Fibroblast of skin of scalp (primary cell): Measurements from ENCODE around the gene RAB11FIP4.
A peak's percentile ranks its signal among the peaks of the same experiment; 100 is the strongest.

ENCODE experiments used
- DNase-seq: peaks from one replicate; pipeline ENCODE4 v3.0.0-alpha.2; 2013

RAB11FIP4 gene

GRCh38 chr17:31433811-31434726, 42.6 kb downstream of the RAB11FIP4 start:
- no peak for DNase-seq

DNA sequence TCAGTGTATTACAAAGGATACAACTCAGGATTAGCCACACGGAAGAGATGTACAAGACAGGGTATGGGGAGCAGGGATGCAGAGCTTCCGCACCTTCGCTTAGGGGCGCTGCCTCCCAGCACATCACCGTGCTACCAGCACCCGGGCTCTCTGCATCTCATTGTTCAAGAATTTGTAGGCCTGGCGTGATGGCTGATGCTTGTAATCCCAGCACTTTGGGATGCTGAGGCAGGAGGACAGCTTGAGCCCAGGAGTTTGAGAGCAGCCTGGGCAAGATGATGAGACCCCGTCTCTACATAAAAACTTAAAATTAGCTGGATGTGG, 43.2 kb downstream of the RAB11FIP4 start:
- no peak for DNase-seq

GRCh38 chr17:31435581-31435980, 44.1 kb downstream of the RAB11FIP4 start:
- DNase-seq: no peak

GRCh38 chr17:31437720-31438400, 46.4 kb downstream of the RAB11FIP4 start:
- DNase-seq: no peak

DNA sequence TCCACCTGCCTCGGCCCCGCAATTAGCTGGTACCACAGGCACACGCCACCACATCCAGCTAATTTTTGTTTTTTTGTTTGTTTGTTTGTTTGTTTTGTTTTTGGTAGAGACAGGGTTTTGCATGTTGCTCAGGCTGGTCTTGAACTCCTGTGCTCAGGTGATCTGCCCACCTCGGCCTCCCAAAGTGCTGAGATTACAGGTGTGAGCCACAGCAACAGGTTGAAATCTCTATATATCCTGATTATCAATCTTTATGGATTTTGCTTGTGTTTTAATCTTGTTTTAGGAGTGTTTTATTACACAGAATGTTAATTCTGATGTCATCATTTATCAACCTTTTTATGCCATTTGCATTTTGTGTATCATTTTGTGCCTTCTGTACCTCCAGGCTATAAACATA, 48.2 kb downstream of the RAB11FIP4 start:
- no peak for DNase-seq

DNA sequence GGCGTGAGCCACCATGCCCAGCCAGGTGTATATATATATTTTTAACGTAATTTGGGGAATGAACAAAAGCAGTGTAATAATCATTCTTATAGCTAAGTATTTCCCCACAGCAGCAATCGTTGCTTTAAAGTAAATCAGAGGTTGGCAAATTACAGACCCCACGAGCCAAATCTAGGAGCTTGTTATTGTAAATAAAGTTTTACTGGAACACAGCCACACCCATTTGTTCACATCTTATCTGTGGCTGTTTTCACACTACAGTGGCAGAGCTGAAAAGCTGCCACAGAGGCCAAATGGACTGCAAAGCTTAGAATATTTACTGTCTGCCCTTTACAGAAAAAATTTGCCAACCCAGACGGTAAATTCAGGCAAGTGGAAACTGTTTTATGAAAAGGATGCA, 50.8 kb downstream of the RAB11FIP4 start:
- no peak for DNase-seq

- peak; percentile 50 for DNase-seq
These were observed 51.4 kb downstream of the RAB11FIP4 start for GRCh38 chr17:31442856-31443255.

- DNase-seq: no peak
These were observed 51.9 kb downstream of the RAB11FIP4 start for GRCh38 chr17:31443386-31443785.

- peak; percentile 15 for DNase-seq
These were observed 52.6 kb downstream of the RAB11FIP4 start for GRCh38 chr17:31444026-31444425.

DNA sequence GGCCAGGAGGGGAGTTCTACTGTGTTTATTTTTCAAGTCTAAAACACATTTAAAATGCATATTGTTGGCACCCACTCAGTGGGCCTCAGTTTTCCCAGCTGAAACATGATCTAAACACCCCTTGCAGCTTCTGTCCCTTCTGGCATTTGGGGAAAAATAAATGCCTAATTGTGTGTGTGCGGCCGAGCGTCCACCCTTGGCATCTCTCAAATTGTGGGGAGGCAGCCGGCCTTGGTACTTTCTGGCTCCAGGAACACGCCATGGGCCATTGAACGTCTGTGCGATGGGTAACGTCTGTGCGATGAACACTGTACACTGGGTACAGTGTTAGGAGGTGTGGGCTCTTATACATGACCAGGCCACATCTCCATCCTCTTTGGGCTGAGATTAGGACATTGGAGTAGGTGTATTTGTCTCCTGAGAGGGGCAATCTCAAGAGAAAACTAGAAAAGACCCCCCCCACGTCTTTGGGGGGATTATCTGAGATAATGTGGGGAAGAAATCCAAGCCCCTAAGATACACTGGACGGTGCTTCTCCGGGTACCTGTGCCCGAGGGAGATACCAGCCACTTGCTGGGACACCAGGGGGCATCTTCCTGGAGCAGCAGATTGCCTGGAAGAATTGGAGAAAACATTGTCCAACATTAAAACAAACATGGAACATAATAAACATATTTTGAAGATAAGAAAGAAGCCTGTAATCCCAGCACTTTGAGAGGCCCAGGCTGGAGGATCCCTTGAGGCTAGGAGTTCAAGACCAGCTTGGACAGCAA, 54.9 kb downstream of the RAB11FIP4 start:
- DNase-seq: no peak

DNA sequence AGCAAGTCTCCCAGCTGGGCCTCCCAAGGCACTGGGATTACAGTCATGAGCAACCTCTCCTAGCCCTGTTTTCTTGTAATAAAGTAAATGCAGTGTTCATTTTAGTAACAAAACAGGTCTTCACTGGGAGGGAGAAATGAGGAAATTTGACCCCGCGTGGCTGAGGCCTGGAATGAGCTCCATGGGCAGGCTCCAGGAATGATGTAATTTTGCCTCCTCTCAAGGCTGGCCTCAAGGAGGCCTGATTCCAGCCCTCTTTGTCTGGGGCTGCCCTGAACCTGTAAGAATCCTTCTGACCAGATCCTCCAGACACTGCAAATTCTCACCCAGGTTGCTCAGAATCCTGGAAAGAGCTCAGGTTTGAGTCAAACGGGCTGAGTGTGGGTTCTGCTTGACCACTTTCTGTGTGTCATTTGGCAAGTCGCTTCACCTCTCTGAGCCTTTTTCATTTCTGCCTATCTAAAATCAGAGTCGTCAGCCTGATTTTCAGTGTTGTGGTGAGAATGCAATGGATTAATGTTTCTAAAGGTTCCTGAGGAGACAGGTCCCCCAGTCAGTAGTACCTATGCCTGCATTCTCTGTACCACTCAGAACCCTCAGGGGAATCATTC, 57.1 kb downstream of the RAB11FIP4 start:
- peak; percentile 29 for DNase-seq

- DNase-seq: no peak
These were observed 57.6 kb downstream of the RAB11FIP4 start for GRCh38 chr17:31449111-31449510.

DNA sequence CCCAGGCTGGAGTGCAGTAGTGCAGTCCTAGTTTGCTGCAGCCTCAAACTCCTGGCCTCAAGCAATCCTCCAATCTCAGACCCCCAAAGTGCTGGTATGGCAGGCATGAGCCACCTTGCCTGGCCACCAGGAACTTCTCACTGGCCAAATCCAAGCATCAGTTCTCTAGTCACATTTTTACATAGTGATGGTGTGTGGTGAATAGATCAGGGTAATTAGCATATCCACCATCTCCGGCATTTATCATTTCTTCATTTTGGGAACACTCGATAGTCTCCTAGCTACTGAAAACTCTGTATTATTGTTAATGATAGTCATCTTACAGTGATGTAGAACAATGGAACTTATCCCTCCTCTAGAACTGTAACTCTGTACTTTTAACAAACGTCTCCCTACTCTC, 58.3 kb downstream of the RAB11FIP4 start:
- DNase-seq: no peak

GRCh38 chr17:31452101-31452500, 60.6 kb downstream of the RAB11FIP4 start:
- no peak for DNase-seq

GRCh38 chr17:31452561-31453110, 61.2 kb downstream of the RAB11FIP4 start:
- DNase-seq: no peak

GRCh38 chr17:31453896-31454295, 62.4 kb downstream of the RAB11FIP4 start:
- DNase-seq: no peak

- DNase-seq: no peak
These were observed 65.3 kb downstream of the RAB11FIP4 start for GRCh38 chr17:31456814-31457213.

DNA sequence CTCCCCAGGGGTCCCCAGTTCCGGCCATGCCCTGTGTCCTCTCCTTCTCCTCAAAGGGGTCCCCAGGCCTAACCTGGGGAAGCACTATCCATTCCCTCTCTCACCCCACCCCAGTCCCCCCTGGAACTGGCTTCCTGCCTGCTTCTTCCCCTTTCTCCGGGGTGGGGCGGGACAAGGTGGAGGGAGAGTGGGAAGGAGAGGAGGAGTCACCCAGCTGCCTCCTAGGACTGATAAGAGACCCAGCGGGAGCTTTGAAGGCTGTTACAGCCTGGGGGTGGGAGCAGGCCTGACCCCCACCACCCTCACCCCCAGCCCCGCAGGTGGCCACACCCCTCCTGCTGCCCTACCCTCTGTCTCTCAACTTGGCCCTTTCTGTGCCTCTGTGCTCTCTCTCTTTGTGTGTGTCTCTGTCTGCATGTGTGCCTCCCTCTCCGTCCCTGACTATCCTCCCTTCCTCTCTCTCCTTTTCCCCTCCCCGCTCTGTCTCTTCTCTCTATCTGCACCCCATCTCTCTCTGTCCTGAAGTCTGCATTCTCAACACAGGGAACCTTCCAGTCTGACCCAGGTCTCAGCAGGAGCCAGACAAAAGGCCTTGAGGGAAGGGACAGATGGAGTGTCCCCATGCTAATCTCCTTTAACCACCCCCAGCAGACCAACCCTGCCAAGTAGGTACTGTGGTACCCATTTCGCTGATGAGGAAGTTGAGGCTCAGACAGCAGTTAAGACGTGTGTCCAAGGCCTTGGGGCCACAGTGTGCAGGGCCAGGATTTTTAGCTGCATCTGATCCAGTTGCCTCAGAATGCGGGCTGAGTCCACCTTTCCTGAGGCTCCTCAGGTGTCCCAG, 66.1 kb downstream of the RAB11FIP4 start:
- no peak for DNase-seq

DNA sequence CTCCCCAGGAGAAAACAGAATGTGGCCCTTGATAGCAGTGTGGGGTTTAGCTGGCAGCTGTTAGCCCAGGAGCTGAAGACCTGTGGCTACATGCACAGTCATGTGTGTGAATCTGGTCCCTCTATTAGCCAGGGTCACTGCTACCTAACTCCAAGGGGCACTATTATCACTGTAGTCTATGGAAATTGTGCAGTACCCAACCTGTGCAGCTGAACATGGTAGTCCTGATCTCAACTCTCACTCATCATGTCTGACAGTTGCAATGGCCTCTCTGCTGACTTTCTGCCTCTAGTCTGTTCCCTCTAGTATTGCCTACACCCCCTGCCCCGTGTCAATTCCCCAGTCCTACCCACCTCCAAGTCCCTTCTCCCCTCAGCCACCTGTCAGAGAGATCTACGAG, 67.4 kb downstream of the RAB11FIP4 start:
- no peak for DNase-seq

DNA sequence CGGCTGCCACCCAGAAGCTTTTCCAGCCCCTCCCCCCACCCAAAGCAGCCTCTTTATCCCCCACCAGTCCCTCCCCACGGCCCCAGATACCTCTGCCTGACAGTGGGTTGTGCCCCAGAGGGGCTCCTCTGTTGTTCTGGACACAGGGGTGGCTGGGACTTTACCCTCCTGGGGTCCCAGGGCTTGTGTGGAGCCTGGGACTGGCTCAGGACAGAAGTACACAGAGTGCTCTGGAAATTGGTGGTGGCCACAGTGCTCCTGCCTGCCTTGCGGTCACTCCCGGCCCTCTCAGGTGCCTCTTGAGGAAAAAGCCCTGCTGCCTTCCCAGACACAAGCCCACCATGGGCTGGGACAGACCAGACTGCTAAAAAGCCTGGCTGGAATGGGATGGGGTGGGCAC, 68.2 kb downstream of the RAB11FIP4 start:
- no peak for DNase-seq

GRCh38 chr17:31460226-31460721, 68.8 kb downstream of the RAB11FIP4 start:
- no peak for DNase-seq
